ENCODE results near the gene IQCH.

Gene IQCH

GRCh38 chr15:67545864-67546263 is 291.3 kb downstream of the IQCH start:
- no peak for DNase-seq

GRCh38 chr15:67547064-67547463 is 292.5 kb downstream of the IQCH start:
- no peak for DNase-seq

GRCh38 chr15:67547836-67548235 is 293.2 kb downstream of the IQCH start:
- DNase-seq = no peak

GRCh38 chr15:67548236-67548852 is 293.8 kb downstream of the IQCH start:
- no peak for DNase-seq

GRCh38 chr15:67548862-67549651 is 294.5 kb downstream of the IQCH start:
- DNase-seq = no peak

- DNase-seq = no peak
Observed at GRCh38 chr15:67549736-67550135, 295.1 kb downstream of the IQCH start.

GRCh38 chr15:67550522-67550921 is 295.9 kb downstream of the IQCH start:
- DNase-seq = no peak

GRCh38 chr15:67551207-67551743 is 296.7 kb downstream of the IQCH start:
- no peak for DNase-seq
